ENCODE measurements around the gene CABS1.

Gene CABS1

GRCh38 chr4:70334681-70335080 is at the start of gene CABS1:
Gene CABS1, plus strand, starts transcription at chr4:70334981. Its CDS starts 59 bp downstream, at chr4:70335040.
- no peak for DNase-seq

GRCh38 chr4:70288651-70289050 is 46.1 kb upstream of the CABS1 start:
- no peak for DNase-seq

- no peak for DNase-seq
Observed at GRCh38 chr4:70291341-70291740, 43.4 kb upstream of the CABS1 start.

GRCh38 chr4:70297576-70297975 is 37.2 kb upstream of the CABS1 start:
- DNase-seq = no peak

GRCh38 chr4:70298051-70298450 is 36.7 kb upstream of the CABS1 start:
- DNase-seq = peak; percentile 4

- DNase-seq = no peak
Observed at GRCh38 chr4:70299643-70300042, 35.1 kb upstream of the CABS1 start.

- no peak for DNase-seq
Observed at GRCh38 chr4:70300215-70300614, 34.6 kb upstream of the CABS1 start.

- no peak for DNase-seq
Observed at GRCh38 chr4:70303090-70303489, 31.7 kb upstream of the CABS1 start.

GRCh38 chr4:70305601-70306000 is 29.2 kb upstream of the CABS1 start:
- DNase-seq = no peak

GRCh38 chr4:70306076-70306475 is 28.7 kb upstream of the CABS1 start:
- DNase-seq = no peak

GRCh38 chr4:70313736-70314135 is 21.0 kb upstream of the CABS1 start:
- DNase-seq = no peak

- no peak for DNase-seq
Observed at GRCh38 chr4:70315928-70316327, 18.9 kb upstream of the CABS1 start.

GRCh38 chr4:70326052-70326451 is 8.7 kb upstream of the CABS1 start:
- DNase-seq = no peak

GRCh38 chr4:70336043-70336442 is 1.3 kb downstream of the CABS1 start:
- DNase-seq = no peak

- no peak for DNase-seq
Observed at GRCh38 chr4:70337886-70338420, 3.2 kb downstream of the CABS1 start.

GRCh38 chr4:70356185-70356584 is 21.4 kb downstream of the CABS1 start:
- no peak for DNase-seq

GRCh38 chr4:70359115-70359661 is 24.4 kb downstream of the CABS1 start:
- no peak for DNase-seq

GRCh38 chr4:70360460-70360859 is 25.7 kb downstream of the CABS1 start, which contains the start of gene SMR3A:
Gene SMR3A, plus strand, starts transcription at chr4:70360760. Its CDS starts 1,356 bp downstream, at chr4:70362116.
- no peak for DNase-seq

GRCh38 chr4:70364002-70364401 is 29.2 kb downstream of the CABS1 start:
- no peak for DNase-seq

GRCh38 chr4:70365479-70365878 is 30.7 kb downstream of the CABS1 start:
- peak; percentile 9 for DNase-seq

GRCh38 chr4:70367813-70368212 is 33.0 kb downstream of the CABS1 start:
- no peak for DNase-seq

GRCh38 chr4:70371987-70372386 is 37.2 kb downstream of the CABS1 start:
- no peak for DNase-seq

GRCh38 chr4:70372760-70373159 is 38.0 kb downstream of the CABS1 start:
- no peak for DNase-seq

- no peak for DNase-seq
Observed at GRCh38 chr4:70380578-70380977, 45.8 kb downstream of the CABS1 start.

- DNase-seq = no peak
Observed at GRCh38 chr4:70382691-70383181, 48.0 kb downstream of the CABS1 start, which contains the start of gene SMR3B. Gene SMR3B, plus strand, starts transcription at chr4:70383131. Its CDS starts 1,380 bp downstream, at chr4:70384511.
